CD4-positive, alpha-beta memory T cell (primary cell): Measurements from ENCODE around the gene CDKN2C. TPM values are rescaled to one million over a fixed set of nuclear protein-coding genes. Genes with fewer than 3 reads are reported as not detected.

Experiments
- CTCF ChIA-PET: fragments of 350-600 bp; sonication (Branson Sonifier 250); formaldehyde crosslinking; loops from one replicate; lab custom pipeline; 2021; ENCODE audit warnings: inconsistent platforms; ENCODE audit not compliant: partially characterized antibody; lab: Charles Lee
- POLR2A ChIA-PET: fragments of 350-600 bp; sonication (Branson Sonifier 250); formaldehyde crosslinking; loops from one replicate; lab custom pipeline; 2021; ENCODE audit not compliant: partially characterized antibody; lab: Charles Lee
- DNase-seq, 5 donors: peaks; one replicate each; pipeline versions ENCODE4 v3.0.0 to v3.0.0-alpha.2; 2020 to 2022; ENCODE audit warnings: mixed read lengths in 1 of 5
- H3K27ac ChIP-seq: one replicate; pipeline ENCODE4 v1.7.0; 2013; ENCODE audit warnings: low read depth, low read length
- H3K27me3 ChIP-seq: 2 replicates; pipeline ENCODE4 v1.7.0; 2013; ENCODE audit warnings: mild to moderate bottlenecking, low read length, moderate library complexity; ENCODE audit not compliant: insufficient read depth
- H3K36me3 ChIP-seq: 2 replicates; pipeline ENCODE4 v1.7.0; 2013; ENCODE audit warnings: mild to moderate bottlenecking, low read length, moderate library complexity; ENCODE audit not compliant: insufficient read depth
- H3K4me1 ChIP-seq: 2 replicates; pipeline ENCODE4 v1.7.0; 2013; ENCODE audit warnings: mild to moderate bottlenecking, low read length, moderate library complexity; ENCODE audit not compliant: insufficient read depth
- H3K4me3 ChIP-seq, 2 donors: one replicate each; pipeline ENCODE4 v1.7.0; 2013; ENCODE audit warnings: low read length in 2 of 2, mild to moderate bottlenecking in 1 of 2
- H3K9me3 ChIP-seq, 2 donors: one replicate each; pipeline ENCODE4 v1.7.0; 2013; ENCODE audit warnings: low read length in 2 of 2, control low read depth in 1 of 2; ENCODE audit not compliant: control insufficient read depth in 1 of 2
- H3K27ac Mint-ChIP-seq, 7 donors: one replicate each; pipeline ENCODE4 v1.8.0; 2020 to 2021; ENCODE audit warnings: mixed read lengths in 7 of 7, mild to moderate bottlenecking in 6 of 7, inconsistent platforms in 3 of 7, moderate library complexity in 3 of 7
- H3K27me3 Mint-ChIP-seq, 2 donors: one replicate each; pipeline ENCODE4 v1.8.0; 2020 to 2021; ENCODE audit warnings: mixed read lengths in 2 of 2
- H3K36me3 Mint-ChIP-seq, 2 donors: one replicate each; pipeline ENCODE4 v1.8.0; 2020 to 2021; ENCODE audit warnings: mixed read lengths in 2 of 2, inconsistent platforms in 1 of 2, mild to moderate bottlenecking in 1 of 2
- H3K4me1 Mint-ChIP-seq, 4 donors: one replicate each; pipeline ENCODE4 v1.8.0; 2020 to 2021; ENCODE audit warnings: mixed read lengths in 4 of 4, mild to moderate bottlenecking in 1 of 4
- H3K4me3 Mint-ChIP-seq, 8 donors: one replicate each; pipeline ENCODE4 v1.8.0; 2020 to 2021; ENCODE audit warnings: mixed read lengths in 8 of 8, mild to moderate bottlenecking in 7 of 8, moderate library complexity in 6 of 8, inconsistent platforms in 3 of 8
- H3K9me3 Mint-ChIP-seq, 8 donors: one replicate each; pipeline ENCODE4 v1.8.0; 2020 to 2021; ENCODE audit warnings: mixed read lengths in 8 of 8, mild to moderate bottlenecking in 5 of 8, inconsistent platforms in 3 of 8, moderate library complexity in 1 of 8
- intact Hi-C: fragments of 100-400 bp; cut with micrococcal nuclease; formaldehyde crosslinking; loops from one replicate; pipeline ENCODE4 v1.15.1; 2023
- polyA plus RNA-seq, 2 donors: library from polyadenylated mRNA; unstranded; fragments of 300-500 nt; fragmentation: Illumina TruSeq; gene quantifications; one replicate each; pipeline ENCODE4 v1.2.3, GENCODE V29; 2021
- total RNA-seq, 2 experiments: library from RNA; stranded (reverse); gene quantifications; one replicate each; pipeline ENCODE4 v1.2.3, GENCODE V29; 2021

CDKN2C gene
- total and polyA plus RNA-seq, 4 experiments from 2014 or later, result 7.7 to 14.8 (median 11.1) TPM

DNA sequence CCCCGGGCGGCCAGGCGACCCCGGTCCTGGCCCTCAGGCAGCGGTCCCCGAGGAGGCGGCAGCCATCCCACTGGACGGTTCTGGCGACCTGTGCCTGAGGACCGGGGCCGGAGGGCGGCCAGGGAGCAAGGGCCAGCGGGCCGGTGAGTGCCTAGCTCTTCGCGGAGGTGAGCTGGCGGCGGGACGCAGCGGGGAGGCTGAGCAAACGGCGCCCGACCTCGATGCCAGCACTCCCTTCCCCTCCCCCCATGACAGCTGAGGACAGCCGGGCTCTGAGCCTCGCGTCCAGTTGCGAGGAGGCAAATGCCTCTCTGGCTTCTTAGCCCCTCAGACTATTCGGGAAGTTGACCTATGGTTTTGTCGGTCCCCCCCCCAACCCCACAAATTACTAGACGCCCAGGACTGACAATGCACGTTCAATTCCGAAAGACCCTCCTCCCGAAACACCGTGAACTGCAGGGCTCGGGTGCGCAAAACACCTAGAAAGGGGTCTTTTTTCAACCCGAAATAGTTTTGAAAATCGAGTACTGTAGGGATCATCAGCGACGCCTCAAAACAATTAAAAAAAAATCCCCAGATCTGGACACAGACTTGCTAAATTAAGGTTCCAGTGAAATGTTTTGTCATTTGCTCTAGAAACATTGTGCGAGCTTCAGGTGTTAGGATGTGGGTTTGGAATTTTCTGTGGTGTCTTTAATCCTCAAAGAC lies 8.3 kb downstream of the CDKN2C start:
- intact Hi-C loops, result no loop called here
- CTCF ChIA-PET, result interaction anchor here (0.7 to 5.4 kb wide), 4 partner anchors 9 to 52 kb away, joined by 3 to 25 read pairs (median 3); partner anchors contain the start of gene CDKN2C
- H3K27ac Mint-ChIP-seq, result peak overlapping the region in 6 of 7 donors; percentile 43 to 90 (median 84)
- POLR2A ChIA-PET, result interaction anchor here (0.8 to 6.1 kb wide), 4 partner anchors 9 to 257 kb away, joined by 3 to 88 read pairs (median 24); partner anchors contain the start of genes CDKN2C, FAF1 and RNF11
- H3K4me1 Mint-ChIP-seq, result peaks cover 16 to 34% (median 21%) of the 10 kb centered on the region in 4 donors
- Histone ChIP-seq H3K36me3 (no peaks in the 10 kb centered on the region), H3K27ac (peak overlapping the region; percentile 67), H3K4me1 (peaks cover 23% of the 10 kb centered on the region), H3K4me3 (peak overlapping the region; percentile 42 to 69), H3K27me3 (no peaks in the 10 kb centered on the region), H3K9me3 (no peaks in the 10 kb centered on the region)
- peak overlapping the region; percentile 86 to 92 (median 88) for H3K4me3 Mint-ChIP-seq
- DNase-seq, result peak in 4 of 5 donors; percentile 22 to 52 (median 34)
- peaks cover 0 to 5% of the 10 kb centered on the region in 2 donors for H3K27me3 Mint-ChIP-seq
- H3K36me3 Mint-ChIP-seq, result peaks cover 3 to 11% of the 10 kb centered on the region in 2 donors
- peaks cover 0 to 2% (median 0%) of the 10 kb centered on the region in 8 donors for H3K9me3 Mint-ChIP-seq

DNA sequence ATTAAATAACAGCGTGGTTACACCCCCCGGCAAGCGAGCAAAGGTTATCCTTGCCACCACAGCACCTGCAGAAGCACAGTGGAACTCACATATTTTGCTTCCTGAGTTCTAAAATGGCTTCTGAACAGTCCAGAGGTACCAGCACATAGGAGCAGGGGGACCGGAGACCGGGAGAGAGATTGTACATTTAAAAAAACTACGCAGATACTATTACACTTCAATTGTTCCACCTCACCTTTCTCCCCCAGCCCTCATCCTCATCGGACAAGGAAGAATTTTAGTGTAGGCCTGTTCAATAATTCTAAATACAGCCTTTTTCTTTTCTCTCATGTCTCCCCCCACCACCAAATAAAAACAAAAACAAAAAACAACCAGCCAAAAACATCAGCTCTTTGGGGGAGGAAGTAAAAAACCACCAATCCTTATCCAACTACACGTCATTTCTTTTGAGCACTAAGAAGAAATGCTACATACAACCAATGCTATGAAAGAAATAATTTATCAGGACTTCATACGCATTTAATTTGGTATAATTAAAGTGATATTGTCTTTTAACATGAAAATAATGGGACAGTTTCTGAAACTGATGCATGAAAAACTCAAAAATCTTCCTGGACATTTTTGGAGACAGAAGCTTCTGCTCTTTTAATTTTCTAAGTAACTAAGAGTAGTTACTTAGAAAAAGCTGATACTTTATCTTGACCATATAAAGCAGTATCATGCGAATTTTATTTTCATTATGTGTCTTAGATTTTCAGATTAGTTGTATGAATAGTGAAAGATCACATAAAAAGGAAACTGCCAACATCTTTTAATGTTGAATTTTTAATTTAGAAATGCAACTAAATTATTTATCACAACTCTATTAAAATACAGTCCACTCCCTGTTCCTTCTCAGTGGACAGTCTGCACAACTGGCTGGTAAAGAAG lies 9.1 kb downstream of the CDKN2C start:
- peaks cover 0 to 5% of the 10 kb centered on the region in 2 donors for H3K27me3 Mint-ChIP-seq
- peak overlapping the region; percentile 67 for H3K27ac ChIP-seq

DNA sequence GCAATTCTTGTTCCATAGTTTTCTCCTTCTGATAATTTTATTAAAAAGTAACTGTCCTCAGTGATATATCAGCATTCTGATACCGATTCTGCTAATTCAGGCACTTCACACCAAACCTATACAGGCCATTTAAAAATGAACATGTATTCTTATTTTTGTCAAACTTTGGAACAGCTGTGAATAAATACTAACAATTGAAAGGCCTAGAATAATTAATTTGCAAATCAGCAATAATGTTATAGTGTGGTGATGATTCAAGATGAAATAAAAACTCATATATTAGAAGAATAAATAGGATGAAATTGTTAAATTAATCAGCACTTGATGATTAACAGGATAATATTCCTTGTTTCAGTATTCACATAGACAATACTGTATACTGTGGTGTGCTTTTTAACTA lies 9.9 kb downstream of the CDKN2C start:
- Mint-ChIP-seq H3K36me3 (peaks cover 0 to 11% of the 10 kb centered on the region in 2 donors), H3K4me3 (peak overlapping the region in 2 of 8 donors; percentile 11 to 21), H3K27me3 (peaks cover 0 to 3% of the 10 kb centered on the region in 2 donors), H3K4me1 (peaks cover 16 to 36% (median 19%) of the 10 kb centered on the region in 4 donors), H3K27ac (no peak overlapping the region), H3K9me3 (peaks cover 0 to 2% (median 0%) of the 10 kb centered on the region in 8 donors)
- Histone ChIP-seq H3K4me3 (no peak overlapping the region), H3K27me3 (no peaks in the 10 kb centered on the region), H3K9me3 (no peaks in the 10 kb centered on the region), H3K36me3 (no peaks in the 10 kb centered on the region), H3K27ac (no peak overlapping the region), H3K4me1 (peaks cover 23% of the 10 kb centered on the region)
- intact Hi-C loops, result no loop called here
- ChIA-PET CTCF (interaction anchor here (5.4 kb wide), 1 partner anchor 11 kb away, joined by 25 read pairs; the partner anchor contains the start of gene CDKN2C), POLR2A (interaction anchor here (4.1 to 6.1 kb wide), 2 partner anchors 11 to 20 kb away, joined by 44 to 88 read pairs; partner anchors contain the start of genes CDKN2C and FAF1)
- no peak for DNase-seq

More for the DNA sequence above, 9.1 kb downstream of the CDKN2C start:
- Histone ChIP-seq H3K4me1 (peaks cover 23% of the 10 kb centered on the region), H3K36me3 (no peaks in the 10 kb centered on the region), H3K9me3 (no peaks in the 10 kb centered on the region), H3K4me3 (peak overlapping the region in 1 of 2 donors; percentile 69), H3K27me3 (no peaks in the 10 kb centered on the region)
- H3K36me3 Mint-ChIP-seq, result peaks cover 3 to 11% of the 10 kb centered on the region in 2 donors
- CTCF ChIA-PET, result interaction anchor here (1.0 to 5.4 kb wide), 2 partner anchors 10 to 18 kb away, joined by 3 to 25 read pairs; partner anchors contain the start of gene CDKN2C
- peak overlapping the region; percentile 43 to 90 (median 83) for H3K27ac Mint-ChIP-seq
- peaks cover 0 to 2% (median 0%) of the 10 kb centered on the region in 8 donors for H3K9me3 Mint-ChIP-seq
- H3K4me3 Mint-ChIP-seq, result peak overlapping the region; percentile 86 to 92 (median 88)
- DNase-seq, result peak in 4 of 5 donors; percentile 24 to 57 (median 36)
- peaks cover 16 to 34% (median 21%) of the 10 kb centered on the region in 4 donors for H3K4me1 Mint-ChIP-seq
- intact Hi-C loops, result no loop called here
- POLR2A ChIA-PET, result interaction anchor here (0.8 to 6.1 kb wide), 4 partner anchors 10 to 257 kb away, joined by 3 to 88 read pairs (median 24); partner anchors contain the start of genes CDKN2C, FAF1 and RNF11

DNA sequence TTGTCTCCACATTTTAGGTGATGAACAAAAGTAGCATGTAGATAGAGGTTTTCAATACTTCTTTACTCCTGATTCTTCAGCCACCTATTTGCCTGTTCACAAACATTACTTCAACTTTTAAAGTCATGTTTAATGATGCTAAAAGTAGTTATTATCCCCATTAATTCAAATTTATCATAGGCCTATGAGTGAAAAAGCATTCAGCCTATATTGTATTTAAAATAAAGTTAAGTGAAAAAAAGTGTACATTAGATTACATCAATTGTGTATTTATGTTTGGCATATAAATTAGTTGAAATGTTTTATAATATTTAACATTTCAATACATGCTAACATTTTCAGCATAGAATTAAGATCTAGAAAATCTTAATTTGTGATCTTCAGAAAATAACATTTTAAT lies 10.5 kb downstream of the CDKN2C start:
- POLR2A ChIA-PET, result interaction anchor here (6.1 kb wide), 1 partner anchor 20 kb away, joined by 44 read pairs; the partner anchor contains the start of gene FAF1
- CTCF ChIA-PET, result interaction anchor here (5.4 kb wide), 1 partner anchor 11 kb away, joined by 25 read pairs; the partner anchor contains the start of gene CDKN2C
- Histone ChIP-seq H3K27ac (no peak overlapping the region), H3K27me3 (no peaks in the 10 kb centered on the region), H3K9me3 (no peaks in the 10 kb centered on the region), H3K4me1 (peaks cover 23% of the 10 kb centered on the region), H3K36me3 (no peaks in the 10 kb centered on the region), H3K4me3 (no peak overlapping the region)
- Mint-ChIP-seq H3K9me3 (peaks cover 0 to 2% (median 0%) of the 10 kb centered on the region in 8 donors), H3K36me3 (peaks cover 0 to 11% of the 10 kb centered on the region in 2 donors), H3K27me3 (peaks cover 0 to 3% of the 10 kb centered on the region in 2 donors), H3K4me3 (peak overlapping the region in 1 of 8 donors; percentile 8), H3K27ac (no peak overlapping the region), H3K4me1 (peaks cover 16 to 40% (median 21%) of the 10 kb centered on the region in 4 donors)
- intact Hi-C loops, result no loop called here
- DNase-seq, result no peak

DNA sequence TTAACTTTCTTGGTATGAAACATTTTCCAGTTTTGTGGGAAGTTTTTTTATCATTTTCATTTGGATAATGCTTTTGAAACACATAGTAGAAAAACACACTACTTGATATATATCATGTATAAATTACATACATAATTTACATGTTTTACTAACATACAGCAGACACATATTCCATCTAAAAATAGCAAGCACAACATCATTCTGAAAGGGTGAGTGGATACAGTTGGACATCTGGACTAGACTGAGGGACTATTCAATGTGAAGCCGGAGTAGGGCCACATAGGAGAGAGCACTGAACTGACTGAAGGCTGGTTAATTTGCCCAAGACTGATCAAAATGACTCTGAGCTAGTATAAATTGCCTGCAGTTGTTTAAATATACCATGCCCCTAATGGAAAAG lies 11.7 kb downstream of the CDKN2C start:
- no peak for DNase-seq
- H3K36me3 Mint-ChIP-seq, result peaks cover 0 to 10% of the 10 kb centered on the region in 2 donors
- no peaks in the 10 kb centered on the region for H3K9me3 ChIP-seq
- peaks cover 0 to 1% of the 10 kb centered on the region in 2 donors for H3K27me3 Mint-ChIP-seq
- H3K4me1 Mint-ChIP-seq, result peaks cover 11 to 32% (median 13%) of the 10 kb centered on the region in 4 donors
- H3K4me3 Mint-ChIP-seq, result peak overlapping the region in 2 of 8 donors; percentile 45 to 62
- no peaks in the 10 kb centered on the region for H3K27me3 ChIP-seq
- H3K4me1 ChIP-seq, result peaks cover 15% of the 10 kb centered on the region
- H3K36me3 ChIP-seq, result no peaks in the 10 kb centered on the region
- H3K9me3 Mint-ChIP-seq, result peaks cover 0 to 2% (median 0%) of the 10 kb centered on the region in 8 donors
- no peak overlapping the region for H3K4me3 ChIP-seq
- no peak overlapping the region for H3K27ac ChIP-seq
- peak overlapping the region in 1 of 7 donors; percentile 19 for H3K27ac Mint-ChIP-seq
- POLR2A ChIA-PET, result no interaction called here
- CTCF ChIA-PET, result interaction anchor here (1.4 kb wide), 1 partner anchor 14 kb away, joined by 3 read pairs; no protein-coding TSS in a partner anchor
- intact Hi-C loops, result no loop called here

DNA sequence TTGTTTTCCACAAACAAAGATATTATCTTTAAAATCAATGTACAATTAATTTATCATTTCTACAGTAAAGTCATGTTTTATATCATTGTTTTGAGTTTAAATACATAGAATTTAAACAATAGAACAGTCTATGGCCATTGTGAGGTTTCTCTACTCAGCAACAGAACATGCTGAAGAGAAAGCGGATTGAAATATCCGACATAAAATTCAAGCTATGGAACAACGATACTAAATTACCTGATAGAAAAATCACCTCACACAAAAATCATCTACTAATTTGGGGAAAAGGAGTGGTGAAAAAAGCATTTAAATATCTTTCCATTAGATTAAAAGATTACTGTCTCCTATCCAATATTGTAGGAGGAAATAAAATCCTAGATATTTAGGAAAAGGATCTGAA lies 12.6 kb downstream of the CDKN2C start:
- Histone ChIP-seq H3K27me3 (no peaks in the 10 kb centered on the region), H3K9me3 (no peaks in the 10 kb centered on the region), H3K4me3 (no peak overlapping the region), H3K27ac (no peak overlapping the region), H3K36me3 (no peaks in the 10 kb centered on the region), H3K4me1 (peaks cover 11% of the 10 kb centered on the region)
- peaks cover 0 to 2% (median 0%) of the 10 kb centered on the region in 8 donors for H3K9me3 Mint-ChIP-seq
- peaks cover 0 to 1% of the 10 kb centered on the region in 2 donors for H3K27me3 Mint-ChIP-seq
- H3K4me3 Mint-ChIP-seq, result no peak overlapping the region
- H3K4me1 Mint-ChIP-seq, result peaks cover 10 to 25% (median 11%) of the 10 kb centered on the region in 4 donors
- peaks cover 0 to 5% of the 10 kb centered on the region in 2 donors for H3K36me3 Mint-ChIP-seq
- POLR2A ChIA-PET, result interaction anchor here (1.1 kb wide), 1 partner anchor 13 kb away, joined by 3 read pairs; the partner anchor contains the start of gene CDKN2C
- H3K27ac Mint-ChIP-seq, result no peak overlapping the region
- no peak for DNase-seq
- intact Hi-C loops, result no loop called here
- CTCF ChIA-PET, result interaction anchor here (1.4 kb wide), 1 partner anchor 14 kb away, joined by 3 read pairs; no protein-coding TSS in a partner anchor
